AG09319 (cell line): ENCODE data around the gene GNAI3.

Experiments
- DNase-seq: peaks from one replicate; pipeline ENCODE4 v3.0.0-alpha.2; 2010; ENCODE audit warnings: low read depth; ENCODE audit errors: extremely low read depth
- CTCF ChIP-seq: IDR thresholded peaks from 2 replicates; pipeline ENCODE4 v1.5.1; 2011; ENCODE audit warnings: low read depth, mild to moderate bottlenecking, inconsistent platforms, low read length, moderate library complexity

GNAI3 gene

GRCh38 chr1:109532365-109533136, 15.9 kb upstream of the GNAI3 start:
- TF ChIP-seq CTCF: peak; percentile 93
- DNase-seq: peak; percentile 56

GRCh38 chr1:109534307-109534858, 14.0 kb upstream of the GNAI3 start:
- DNase-seq: no peak
- no peak for TF ChIP-seq CTCF

- TF ChIP-seq CTCF: no peak
- no peak for DNase-seq
These were observed 12.9 kb upstream of the GNAI3 start for GRCh38 chr1:109535481-109535880.

- DNase-seq: no peak
- TF ChIP-seq CTCF: no peak
These were observed 12.4 kb upstream of the GNAI3 start for GRCh38 chr1:109535971-109536491.

GRCh38 chr1:109537450-109538178, 10.8 kb upstream of the GNAI3 start:
- TF ChIP-seq CTCF: no peak

GRCh38 chr1:109538827-109539555, 9.4 kb upstream of the GNAI3 start:
- DNase-seq: no peak
- TF ChIP-seq CTCF: no peak

More at GRCh38 chr1:109537450-109538178, 10.8 kb upstream of the GNAI3 start:
- no peak for DNase-seq
